ENCODE results near the gene INSM2.

Gene INSM2

DNA sequence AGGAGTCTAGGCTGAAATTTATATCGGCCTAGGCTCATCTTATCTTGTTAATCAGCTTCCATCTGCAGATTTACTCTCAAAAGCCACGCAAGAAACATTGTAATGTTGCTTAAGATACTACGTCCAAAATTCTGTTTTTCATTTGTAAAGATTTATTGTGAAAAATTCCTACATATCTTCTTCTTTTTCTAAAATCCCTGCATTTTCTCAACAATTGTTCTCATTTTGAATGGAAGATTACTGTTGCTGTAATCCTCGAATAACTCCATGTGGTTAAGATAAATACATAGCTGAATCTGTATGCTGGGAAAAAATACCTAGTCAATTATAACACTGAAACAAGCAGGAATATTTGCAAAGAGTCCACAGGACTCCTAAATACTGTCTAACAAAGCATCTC lies 15.6 kb downstream of the INSM2 start:
- DNase-seq = no peak

DNA sequence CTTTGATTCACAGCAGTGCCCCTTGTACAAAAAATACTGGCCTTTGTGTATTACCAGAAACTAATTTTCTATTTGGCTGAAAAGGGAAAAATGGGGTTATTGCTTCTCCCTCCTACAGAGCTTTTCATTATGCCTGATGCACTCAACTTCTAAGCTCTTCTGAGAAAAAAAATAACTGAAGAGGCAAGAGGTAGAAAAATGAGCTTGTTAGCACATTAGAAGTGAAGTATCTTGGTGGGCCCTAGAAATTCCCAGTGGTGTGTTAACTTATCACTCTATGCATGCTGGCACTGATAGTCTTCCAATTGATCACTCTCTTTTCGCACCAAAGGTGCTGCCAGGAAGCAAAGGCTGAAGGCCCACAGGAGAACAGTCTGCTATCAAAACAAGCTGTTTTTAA lies 17.1 kb downstream of the INSM2 start:
- no peak for DNase-seq

DNA sequence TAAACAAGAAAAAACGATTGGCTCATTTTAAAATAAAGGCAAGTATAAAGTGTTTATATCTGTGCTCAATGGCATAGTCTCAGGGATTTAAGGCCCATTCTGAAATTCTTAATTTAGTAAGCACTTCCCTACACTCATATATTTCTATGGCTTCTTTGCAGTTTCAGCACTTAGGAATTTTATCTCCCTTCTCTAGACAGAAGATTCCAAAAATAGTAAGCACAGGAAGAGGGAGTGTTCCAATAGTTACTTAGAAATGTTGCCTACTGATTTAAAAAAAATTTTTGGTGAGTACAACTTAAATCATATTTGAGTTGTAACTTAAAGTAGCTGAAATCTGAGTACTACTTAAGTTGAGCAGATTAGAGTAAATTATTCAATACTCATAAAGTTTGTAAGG lies 19.8 kb downstream of the INSM2 start:
- peak; percentile 43 for DNase-seq

DNA sequence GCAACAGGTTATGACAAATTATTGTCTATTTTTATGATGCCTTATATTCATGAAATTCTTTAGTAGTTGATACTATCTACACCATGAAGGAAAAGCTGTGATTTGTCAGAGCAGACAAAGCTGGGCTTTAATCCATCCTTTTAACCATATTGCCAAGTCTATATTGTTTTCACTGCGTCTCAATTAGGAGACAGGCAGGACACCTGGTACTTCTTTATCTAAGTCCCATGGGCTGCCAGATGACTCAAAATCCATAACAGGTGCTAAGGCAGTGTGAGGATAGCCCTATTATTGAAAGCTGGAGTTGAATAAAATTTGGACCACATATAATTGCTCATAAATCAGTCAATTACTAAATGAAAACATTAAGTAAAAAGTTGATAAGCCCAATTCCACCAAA lies 22.6 kb downstream of the INSM2 start:
- no peak for DNase-seq

DNA sequence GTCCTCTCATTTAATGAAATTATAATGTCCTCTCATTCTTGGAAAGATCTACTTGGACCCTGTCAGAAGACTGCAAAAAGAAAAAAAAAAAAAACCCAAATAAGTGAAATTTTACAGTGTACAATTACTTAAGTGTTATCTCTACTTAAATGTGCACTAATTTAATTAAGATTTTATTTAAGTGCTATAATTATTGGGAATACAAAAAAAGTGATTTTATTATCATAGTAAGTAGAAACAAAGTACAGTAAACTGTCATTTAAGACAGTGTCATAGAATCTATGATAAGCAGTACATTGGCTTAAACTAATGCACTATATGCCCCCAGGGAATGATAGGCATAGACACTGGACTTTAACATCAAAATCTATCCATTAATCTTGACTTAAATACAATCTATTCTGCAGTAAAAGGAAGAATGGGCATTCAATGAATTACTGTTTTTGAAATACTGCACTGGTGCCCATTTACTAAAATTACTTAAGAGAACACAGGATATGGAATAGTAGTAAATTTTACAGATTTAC lies 23.3 kb downstream of the INSM2 start:
- no peak for DNase-seq

DNA sequence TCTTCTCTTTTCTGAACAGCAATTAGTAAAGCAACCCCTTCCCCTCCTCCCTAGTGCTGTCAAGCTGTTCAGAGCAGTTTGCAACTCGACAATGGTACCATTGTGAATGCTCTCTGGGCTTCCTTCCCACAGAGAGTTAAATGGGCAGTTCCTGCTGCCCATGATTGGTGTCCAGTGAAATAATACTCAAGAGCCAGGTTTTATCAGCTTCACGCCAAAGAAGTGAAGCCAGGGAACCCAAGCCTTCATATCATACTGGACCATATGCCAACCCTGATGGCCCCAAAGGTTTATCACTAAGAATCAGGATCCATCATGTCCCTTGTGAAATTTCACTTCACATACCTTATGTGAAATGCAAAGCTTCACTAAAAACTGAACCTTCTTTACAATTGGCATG lies 24.7 kb downstream of the INSM2 start:
- no peak for DNase-seq

DNA sequence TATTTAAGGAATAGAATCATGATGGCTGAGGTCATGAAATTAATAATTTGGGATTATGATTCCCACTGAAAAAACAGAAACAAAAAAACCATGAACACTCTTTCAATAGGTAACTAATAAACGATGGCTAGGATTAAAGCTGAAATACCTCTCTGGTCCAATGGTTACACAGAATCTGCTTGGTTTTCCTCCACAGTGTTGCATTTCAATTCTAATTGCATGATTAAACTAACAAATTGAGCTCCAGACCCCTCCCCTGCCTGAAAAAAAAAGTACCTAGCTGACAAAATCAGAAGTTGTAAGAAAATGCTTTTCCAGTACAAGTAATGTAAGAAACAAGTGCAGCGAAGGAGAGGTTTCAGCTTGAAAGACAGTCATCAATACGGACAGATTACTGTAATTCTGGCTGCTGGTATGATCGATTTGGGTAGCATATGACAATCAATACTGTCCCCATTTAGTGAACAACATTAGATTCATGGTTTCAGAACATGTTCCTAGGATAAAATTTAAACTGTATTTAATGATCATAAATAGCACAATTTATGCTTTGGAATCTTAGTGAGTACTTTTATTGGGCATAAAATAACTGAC lies 32.0 kb downstream of the INSM2 start:
- DNase-seq = no peak

DNA sequence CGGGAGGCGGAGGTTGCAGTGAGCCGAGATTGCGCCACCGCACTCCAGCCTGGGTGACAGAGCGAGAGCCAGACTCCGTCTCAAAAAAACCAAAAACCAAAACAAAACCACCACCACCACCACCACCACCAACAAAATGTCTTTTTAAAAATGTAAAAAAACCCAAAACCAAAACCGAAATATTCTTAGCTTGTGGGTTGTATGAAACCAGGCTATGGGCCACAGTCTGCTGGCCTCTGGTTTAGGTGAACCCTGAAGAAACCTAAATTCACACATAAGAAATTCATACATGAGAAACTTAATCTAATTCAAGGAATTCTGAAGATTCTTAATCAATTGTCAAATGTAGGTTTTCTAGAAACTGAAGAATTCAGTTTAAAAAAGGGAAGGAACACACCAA lies 37.6 kb downstream of the INSM2 start:
- DNase-seq = no peak

DNA sequence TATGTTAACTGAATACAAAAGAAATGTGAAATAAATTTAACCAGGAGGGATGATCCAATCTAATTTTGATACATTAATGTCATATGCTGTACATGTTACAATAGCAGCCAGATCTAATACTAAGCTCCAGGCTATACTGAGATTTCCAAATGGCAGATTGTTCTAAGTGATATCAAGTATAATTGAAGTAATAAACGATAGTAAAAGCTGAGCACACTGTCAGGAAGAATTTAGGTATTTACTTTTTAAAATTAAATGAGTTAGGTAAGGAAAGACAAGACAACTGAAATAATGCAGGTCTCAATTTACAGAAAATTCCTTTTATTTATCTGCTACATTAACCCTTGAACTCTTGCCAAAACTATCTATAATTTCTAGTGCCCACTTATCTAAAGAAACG lies 39.9 kb downstream of the INSM2 start:
- DNase-seq = no peak

DNA sequence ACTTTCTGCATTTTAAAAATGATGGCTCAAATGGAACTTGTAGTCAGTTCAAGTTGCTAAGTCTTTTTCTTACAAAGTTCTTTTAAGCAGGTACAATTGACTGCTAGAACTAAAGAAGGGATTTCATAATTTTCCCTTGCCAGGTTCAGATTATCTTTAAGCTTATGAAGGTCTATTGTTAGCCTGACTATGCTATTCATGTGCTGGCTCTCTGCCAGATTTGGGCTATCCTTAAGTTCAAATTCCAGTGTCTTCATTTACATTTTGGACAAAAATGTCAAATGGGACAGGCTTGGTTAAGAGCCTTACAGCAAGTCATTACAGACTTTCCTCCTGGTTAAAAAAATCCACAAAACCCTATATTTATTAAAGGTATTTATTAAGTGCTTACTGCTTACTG lies 42.3 kb downstream of the INSM2 start:
- DNase-seq = no peak

DNA sequence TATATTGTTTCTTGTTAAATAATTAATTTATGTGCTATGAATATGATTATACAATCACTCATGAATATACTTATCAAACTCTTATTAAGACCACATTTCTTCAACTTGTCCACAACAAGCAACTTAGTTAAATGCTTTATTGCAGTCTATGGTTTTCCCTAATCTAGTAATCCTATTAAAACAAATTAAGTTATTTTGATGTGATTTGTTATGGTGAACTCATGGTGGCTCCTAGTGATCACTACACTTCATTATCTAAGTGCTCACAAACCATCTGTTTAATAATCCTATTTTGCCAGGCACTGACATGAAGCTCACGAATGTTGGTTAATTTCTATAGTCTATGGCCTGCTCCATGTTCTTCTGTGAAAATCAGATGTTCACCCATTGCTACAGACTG lies 42.9 kb downstream of the INSM2 start:
- DNase-seq = no peak

DNA sequence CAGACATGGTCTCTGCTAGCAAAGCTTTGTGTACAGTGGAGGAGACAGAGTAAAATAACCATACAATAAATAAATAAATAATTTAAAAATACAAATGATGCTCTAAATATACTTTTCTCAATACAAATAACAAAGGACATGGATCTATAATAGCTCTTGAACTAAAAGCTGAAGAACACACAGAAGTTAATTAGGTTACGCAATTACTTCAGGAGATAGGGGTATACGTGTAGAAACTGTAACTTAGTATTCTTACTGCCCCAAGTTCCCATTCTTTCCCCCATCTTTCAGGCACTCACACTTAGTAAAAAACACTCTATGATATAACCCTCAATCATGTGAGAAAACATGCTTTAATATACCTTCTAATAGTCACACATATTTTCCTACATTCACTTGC lies 44.2 kb downstream of the INSM2 start:
- no peak for DNase-seq

DNA sequence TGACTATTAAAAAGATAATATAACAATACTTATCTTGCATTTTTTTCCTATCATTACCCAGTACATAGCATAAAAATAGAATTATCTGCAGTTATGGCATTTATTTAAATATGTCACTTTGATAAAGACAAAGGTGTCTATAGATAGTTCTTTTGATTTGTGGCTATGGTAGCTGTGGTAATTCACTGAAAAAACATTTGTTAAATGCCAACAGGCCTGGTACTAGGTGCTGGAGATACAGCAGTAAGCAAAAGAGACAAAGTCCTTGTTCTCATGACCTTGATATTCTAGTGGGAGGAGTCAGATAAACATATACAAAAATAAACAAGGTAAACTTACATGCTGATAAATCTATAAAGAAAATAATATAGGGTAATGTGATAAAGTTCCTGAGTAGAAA lies 44.7 kb downstream of the INSM2 start:
- DNase-seq = no peak
